Uterus (tissue), 2 donors: ENCODE measurements around the gene ATP8A2.

Experiments used
- POLR2A ChIP-seq, 2 donors: fragments of 450-650 bp; IDR thresholded peaks; one replicate each; pipeline ENCODE4 v1.6.1; 2016; ENCODE audit warnings: antibody characterized with exemption in 2 of 2, mild to moderate bottlenecking in 1 of 2, moderate library complexity in 1 of 2
- TF ChIP-seq, protein P1 (sequence below), 4 experiments: fragments of 200-600 bp in 2 of 4; fragments of 450-650 bp in 2 of 4; sonication (generic) in 2 of 4; IDR thresholded peaks; one replicate each; pipeline ENCODE4 v1.5.1; 2016 to 2019; ENCODE audit warnings: antibody characterized with exemption in 4 of 4, mild to moderate bottlenecking in 2 of 4, moderate library complexity in 1 of 4

DNA sequence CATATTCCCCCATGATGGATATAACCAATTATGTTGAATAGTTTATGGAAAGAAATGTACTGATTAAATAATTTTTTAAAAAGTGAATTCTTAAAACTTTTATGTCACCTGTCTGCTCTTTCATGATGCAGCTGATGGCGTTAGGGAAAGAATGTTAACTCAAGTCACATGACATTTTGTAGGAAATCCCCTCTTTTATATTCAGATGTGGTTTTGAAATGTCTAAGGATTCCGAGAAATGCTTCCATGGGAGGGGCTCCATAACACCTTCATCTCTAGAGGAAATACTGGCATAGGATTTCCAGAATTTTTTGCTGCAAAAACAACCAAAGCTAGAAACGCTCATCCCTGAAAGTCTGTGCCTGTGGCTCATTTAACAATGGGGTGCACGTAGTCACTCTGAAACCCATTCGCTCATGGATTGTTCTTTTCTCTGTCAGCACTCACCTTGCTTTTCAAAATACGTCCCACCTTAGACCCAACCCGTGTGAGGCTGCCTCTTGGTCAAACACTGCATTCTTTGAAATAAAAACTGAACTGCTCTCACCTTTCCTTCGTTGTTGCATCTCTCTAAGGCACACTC, 391.1 kb downstream of the ATP8A2 start:
- TF ChIP-seq, protein P1, sequence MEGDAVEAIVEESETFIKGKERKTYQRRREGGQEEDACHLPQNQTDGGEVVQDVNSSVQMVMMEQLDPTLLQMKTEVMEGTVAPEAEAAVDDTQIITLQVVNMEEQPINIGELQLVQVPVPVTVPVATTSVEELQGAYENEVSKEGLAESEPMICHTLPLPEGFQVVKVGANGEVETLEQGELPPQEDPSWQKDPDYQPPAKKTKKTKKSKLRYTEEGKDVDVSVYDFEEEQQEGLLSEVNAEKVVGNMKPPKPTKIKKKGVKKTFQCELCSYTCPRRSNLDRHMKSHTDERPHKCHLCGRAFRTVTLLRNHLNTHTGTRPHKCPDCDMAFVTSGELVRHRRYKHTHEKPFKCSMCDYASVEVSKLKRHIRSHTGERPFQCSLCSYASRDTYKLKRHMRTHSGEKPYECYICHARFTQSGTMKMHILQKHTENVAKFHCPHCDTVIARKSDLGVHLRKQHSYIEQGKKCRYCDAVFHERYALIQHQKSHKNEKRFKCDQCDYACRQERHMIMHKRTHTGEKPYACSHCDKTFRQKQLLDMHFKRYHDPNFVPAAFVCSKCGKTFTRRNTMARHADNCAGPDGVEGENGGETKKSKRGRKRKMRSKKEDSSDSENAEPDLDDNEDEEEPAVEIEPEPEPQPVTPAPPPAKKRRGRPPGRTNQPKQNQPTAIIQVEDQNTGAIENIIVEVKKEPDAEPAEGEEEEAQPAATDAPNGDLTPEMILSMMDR (IDR thresholded peaks at IDR 0.05), result no peak
- TF ChIP-seq POLR2A (IDR thresholded peaks at IDR 0.05), result no peak
